ENCODE measurements around the gene PLPPR2.
"Not testable (repeated sequence)": the region's sequence is repeated elsewhere in the genome, so short reads cannot be mapped to it uniquely, and the experiment has no call there.

PLPPR2 gene

DNA sequence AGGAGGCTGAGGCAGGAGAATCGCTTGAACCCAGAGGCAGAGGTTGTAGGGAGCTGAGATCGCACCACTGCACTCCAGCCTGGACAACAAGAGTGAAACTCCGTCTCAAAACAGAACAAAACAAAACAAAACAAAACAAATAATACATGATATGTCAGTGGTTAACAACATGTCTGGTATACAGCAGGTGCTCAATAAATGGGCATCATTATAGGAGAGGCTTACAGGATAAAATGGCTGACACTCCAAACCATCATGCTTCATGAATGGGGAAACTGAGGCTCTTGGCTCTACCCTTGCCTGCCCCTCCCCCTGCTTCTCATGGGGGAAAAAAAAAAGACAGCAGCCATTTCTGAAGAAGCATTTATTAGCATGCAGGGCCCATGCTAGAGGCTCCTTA is 12.8 kb upstream of the PLPPR2 start:
- TF ChIP-seq, protein P1, sequence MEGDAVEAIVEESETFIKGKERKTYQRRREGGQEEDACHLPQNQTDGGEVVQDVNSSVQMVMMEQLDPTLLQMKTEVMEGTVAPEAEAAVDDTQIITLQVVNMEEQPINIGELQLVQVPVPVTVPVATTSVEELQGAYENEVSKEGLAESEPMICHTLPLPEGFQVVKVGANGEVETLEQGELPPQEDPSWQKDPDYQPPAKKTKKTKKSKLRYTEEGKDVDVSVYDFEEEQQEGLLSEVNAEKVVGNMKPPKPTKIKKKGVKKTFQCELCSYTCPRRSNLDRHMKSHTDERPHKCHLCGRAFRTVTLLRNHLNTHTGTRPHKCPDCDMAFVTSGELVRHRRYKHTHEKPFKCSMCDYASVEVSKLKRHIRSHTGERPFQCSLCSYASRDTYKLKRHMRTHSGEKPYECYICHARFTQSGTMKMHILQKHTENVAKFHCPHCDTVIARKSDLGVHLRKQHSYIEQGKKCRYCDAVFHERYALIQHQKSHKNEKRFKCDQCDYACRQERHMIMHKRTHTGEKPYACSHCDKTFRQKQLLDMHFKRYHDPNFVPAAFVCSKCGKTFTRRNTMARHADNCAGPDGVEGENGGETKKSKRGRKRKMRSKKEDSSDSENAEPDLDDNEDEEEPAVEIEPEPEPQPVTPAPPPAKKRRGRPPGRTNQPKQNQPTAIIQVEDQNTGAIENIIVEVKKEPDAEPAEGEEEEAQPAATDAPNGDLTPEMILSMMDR (IDR thresholded peaks at IDR 0.05; ENCODE audit: extremely low read depth, insufficient read depth, missing control alignments) = no peak
- in situ Hi-C loops (cut with MboI; ENCODE audit: low pct_unique_long_range_greater_than_20kb, low sequenced_read_pairs, unreplicated experiment) = no loop called here
- no peak for DNase-seq (ENCODE audit: low spot score)

DNA sequence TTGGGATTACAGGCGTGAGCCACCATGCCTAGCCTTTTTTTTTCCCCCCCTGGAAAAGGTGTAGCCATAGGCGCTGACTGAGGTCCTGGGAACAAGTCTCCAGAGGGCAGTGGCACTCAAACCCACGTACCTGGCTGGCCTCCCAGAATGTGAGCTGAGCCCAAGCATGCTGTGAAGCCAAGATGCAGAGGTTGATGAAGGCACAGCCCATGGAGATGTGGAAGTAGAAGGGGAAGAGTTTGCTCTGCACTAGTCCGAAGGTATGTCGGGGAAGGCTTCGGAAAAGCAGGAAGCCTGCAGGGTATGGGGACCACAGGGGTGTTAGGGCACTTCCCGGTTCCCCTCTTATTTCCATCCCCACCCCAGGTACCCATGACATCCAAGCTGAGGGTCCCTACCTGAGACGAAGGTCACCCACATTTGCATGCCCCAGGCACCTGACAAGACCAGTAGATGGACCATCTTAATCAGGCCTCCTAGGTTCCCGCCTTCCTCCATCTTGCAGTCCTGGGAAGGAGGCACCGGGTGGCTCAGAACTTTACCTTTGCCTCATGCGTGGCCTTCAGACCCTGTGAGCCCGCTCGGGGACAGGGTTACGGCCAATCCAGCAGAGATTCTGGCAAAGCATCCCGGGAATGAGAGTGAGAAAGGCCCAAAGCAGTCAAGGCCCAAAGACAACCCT is 10.0 kb upstream of the PLPPR2 start:
- TF ChIP-seq, protein P1 (IDR thresholded peaks at IDR 0.05; ENCODE audit: extremely low read depth, insufficient read depth, missing control alignments) = no peak
- in situ Hi-C loops (cut with MboI; ENCODE audit: low pct_unique_long_range_greater_than_20kb, low sequenced_read_pairs, unreplicated experiment) = no loop called here
- no peak for DNase-seq (ENCODE audit: low spot score)

DNA sequence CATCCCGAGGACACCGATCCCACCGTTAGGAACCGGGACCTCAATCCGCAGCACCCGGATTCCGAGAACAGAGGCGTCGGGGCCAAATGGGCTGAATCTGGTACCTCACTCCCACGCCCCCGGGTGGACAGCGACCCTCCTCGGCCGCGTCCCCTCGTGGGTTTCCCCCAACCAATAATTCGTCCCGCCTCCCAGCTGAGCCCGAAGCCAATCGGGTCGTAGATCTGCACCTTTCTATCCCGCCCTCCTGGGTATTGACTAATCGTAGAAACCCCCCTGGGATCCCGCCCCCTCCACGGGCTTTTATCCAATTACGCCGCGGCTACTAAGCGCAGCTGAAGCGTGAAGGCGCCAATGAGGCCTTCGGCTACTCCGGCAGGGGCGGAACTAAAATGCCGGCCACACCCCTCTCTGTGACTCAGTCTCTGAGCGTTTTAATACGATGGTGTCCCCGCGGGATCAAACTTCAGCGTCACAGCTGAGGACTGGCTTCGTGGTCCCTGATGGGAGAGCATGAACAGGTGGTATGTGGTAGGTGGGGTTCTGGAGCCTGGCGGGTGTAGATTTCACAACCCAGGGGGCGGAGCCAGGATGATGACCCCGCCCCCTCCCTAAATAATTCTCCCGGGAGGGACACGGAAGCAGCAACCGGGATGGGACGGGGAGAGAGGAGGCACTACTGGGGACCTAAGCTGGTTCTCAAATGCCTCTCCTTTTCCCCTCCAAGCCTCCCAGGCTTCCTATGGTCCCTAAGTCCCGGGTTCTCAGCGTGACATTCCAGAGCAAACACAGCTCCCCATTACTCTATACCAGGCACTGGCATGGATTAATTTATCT is 8.9 kb upstream of the PLPPR2 start, which contains the start of the genes CCDC159 and TMEM205:
Gene CCDC159 (plus strand): TSS at position 416 of the 837 bp plus-strand sequence. CDS start 88 bp downstream, at position 504.
Gene TMEM205 (minus strand): TSS at position 165 of the 837 bp plus-strand sequence. CDS start 649 bp downstream, outside the sequence.
- in situ Hi-C loops (cut with MboI; ENCODE audit: low pct_unique_long_range_greater_than_20kb, low sequenced_read_pairs, unreplicated experiment) = no loop called here
- TF ChIP-seq, protein P1 (IDR thresholded peaks at IDR 0.05; ENCODE audit: extremely low read depth, insufficient read depth, missing control alignments) = peak; percentile 26
- peak; percentile 97 for DNase-seq (ENCODE audit: low spot score)

DNA sequence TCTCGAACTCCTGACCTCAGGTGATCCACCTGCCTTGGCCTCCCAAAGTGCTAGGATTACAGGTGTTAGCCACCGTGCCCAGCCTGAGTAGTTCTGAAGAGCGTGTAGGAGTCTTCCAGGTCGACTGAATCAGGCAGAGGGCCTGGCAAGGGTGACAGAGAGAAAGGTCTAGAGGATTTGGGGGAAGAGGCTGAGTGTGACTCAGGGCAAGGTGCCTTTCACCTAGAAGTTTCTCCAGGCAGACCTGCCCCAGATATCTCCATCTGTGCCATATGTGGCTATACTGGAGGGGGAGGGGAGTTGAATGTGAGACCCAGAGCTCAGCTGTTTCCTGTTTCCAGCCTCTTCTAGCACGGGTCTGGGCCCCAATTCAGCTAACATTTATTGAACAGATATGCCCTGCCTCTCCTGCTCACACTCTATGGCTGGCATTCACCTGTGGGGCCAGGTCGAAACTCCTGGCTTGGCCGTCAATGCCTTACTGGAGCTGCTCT is 7.6 kb upstream of the PLPPR2 start:
- in situ Hi-C loops (cut with MboI; ENCODE audit: low pct_unique_long_range_greater_than_20kb, low sequenced_read_pairs, unreplicated experiment) = no loop called here
- TF ChIP-seq, protein P1 (IDR thresholded peaks at IDR 0.05; ENCODE audit: extremely low read depth, insufficient read depth, missing control alignments) = no peak
- DNase-seq (ENCODE audit: low spot score) = no peak

DNA sequence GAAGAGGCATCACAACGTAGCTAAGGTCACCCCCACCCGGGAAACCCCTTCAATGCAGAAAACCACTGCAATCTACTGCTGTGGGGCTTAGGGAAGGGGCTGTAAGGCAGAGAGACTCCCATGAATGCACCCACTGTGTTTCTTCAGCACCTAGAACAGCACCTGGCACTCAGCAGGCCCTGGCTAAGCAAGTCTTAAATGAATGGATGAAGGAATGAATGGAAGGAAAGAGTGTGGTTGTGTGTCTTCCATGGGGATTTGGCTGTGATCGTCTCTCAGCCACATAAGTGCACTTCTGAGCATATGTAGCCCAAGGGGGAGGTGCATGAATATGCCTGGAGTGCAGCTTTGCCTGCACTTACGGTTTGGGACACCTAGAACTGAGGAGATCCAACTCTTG is 6.1 kb upstream of the PLPPR2 start:
- TF ChIP-seq, protein P1 (IDR thresholded peaks at IDR 0.05; ENCODE audit: extremely low read depth, insufficient read depth, missing control alignments) = no peak
- in situ Hi-C loops (cut with MboI; ENCODE audit: low pct_unique_long_range_greater_than_20kb, low sequenced_read_pairs, unreplicated experiment) = no loop called here
- no peak for DNase-seq (ENCODE audit: low spot score)

DNA sequence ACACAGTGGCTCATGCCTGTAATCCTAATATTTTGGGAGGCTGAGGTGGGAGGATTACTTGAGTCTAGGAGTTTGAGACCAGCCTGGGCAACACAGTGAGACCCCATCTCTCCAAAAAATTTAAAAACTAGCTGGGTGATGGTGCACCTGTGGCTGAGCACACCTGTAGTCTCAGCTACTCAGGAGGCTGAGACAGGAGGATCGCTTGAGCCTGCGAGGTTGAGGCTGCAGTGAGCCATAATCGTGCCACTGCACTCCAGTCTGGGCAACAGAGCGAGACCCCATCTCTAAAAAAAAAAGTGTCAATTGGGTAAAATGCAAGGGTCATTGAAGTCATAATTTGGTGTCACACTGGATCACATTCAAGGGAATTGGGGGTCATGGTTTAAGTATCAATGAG is 1.1 kb upstream of the PLPPR2 start:
- in situ Hi-C loops (cut with MboI; ENCODE audit: low pct_unique_long_range_greater_than_20kb, low sequenced_read_pairs, unreplicated experiment); DNase-seq (ENCODE audit: low spot score): not testable (repeated sequence)

DNA sequence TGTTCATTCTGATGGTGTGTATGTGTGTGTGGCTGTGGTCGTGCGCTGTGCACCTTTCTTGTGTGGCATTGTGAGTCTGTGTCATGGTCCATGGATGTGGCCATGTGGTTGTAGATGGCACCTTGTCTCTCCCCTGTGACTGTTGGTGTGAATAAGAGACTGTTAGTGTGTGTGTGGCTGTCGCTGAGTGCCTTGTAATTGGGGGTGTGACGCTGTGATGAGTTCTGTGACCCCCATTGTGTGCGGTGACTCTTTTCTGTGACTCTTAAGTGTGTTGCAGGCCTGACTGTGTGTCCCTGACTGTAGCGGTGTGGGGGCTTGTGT is 804 bp downstream of the PLPPR2 start:
- in situ Hi-C loops (cut with MboI; ENCODE audit: low pct_unique_long_range_greater_than_20kb, low sequenced_read_pairs, unreplicated experiment) = no loop called here
- no peak for DNase-seq (ENCODE audit: low spot score)
- TF ChIP-seq, protein P1 (IDR thresholded peaks at IDR 0.05; ENCODE audit: extremely low read depth, insufficient read depth, missing control alignments) = no peak

Data from GM13977 (cell line).